ENCODE measurements around the gene SGCA. TPM values are rescaled to one million over a fixed set of nuclear protein-coding genes. Genes with fewer than 3 reads are reported as not detected.

Gene SGCA
- total and polyA plus RNA-seq, 2 of the 13 experiments (the other 11 are each of a cell fraction or from before 2014, with no cell fraction given) = not detected

- H4K20me1 ChIP-seq (ENCODE audit: insufficient read depth, low read length) = no peaks in the 10 kb centered on the region
- ChIA-PET POLR2A (no interaction called here), CTCF (ENCODE audit: low intra/inter-chr PET ratio, low total read pairs) (interaction anchor here (1.6 to 2.5 kb wide), 3 partner anchors 22 to 69 kb away, joined by 6 to 32 read pairs (median 7); no protein-coding TSS in a partner anchor)
- H3K36me3 ChIP-seq (replicated peaks in 1 of 2; ENCODE audit: control insufficient read depth in 1 of 2, insufficient read depth in 2 of 2, low read length in 2 of 2) = no peaks in the 10 kb centered on the region
- H2AFZ ChIP-seq (ENCODE audit: low read length) = no peak overlapping the region
- 17% methylated on average over 8 of the region's 8 CpGs for WGBS (ENCODE audit: low lambda C conversion rate)
- ATAC-seq (no peak), FAIRE-seq (no peak), DNase-seq (ENCODE audit: low spot score) (no peak)
- peaks cover 15% of the 10 kb centered on the region for H3K4me1 ChIP-seq (ENCODE audit: insufficient read depth, low read length)
- no TSS peak for BruUV-seq (replicated peaks)
- H3K9me3 ChIP-seq (ENCODE audit: low read length) = no peaks in the 10 kb centered on the region
- TF ChIP-seq ZNF234 (CRISPR knock-in tag; conservative IDR thresholded peaks at IDR 0.05) (no peak), SMAD9 (CRISPR knock-in tag; IDR thresholded peaks at IDR 0.05) (no peak), STAG1 (CRISPR knock-in tag; IDR thresholded peaks at IDR 0.05) (no peak), ISX (CRISPR knock-in tag; conservative IDR thresholded peaks at IDR 0.05) (no peak), ZNF589 (CRISPR knock-in tag; conservative IDR thresholded peaks at IDR 0.05) (no peak), SP140L (CRISPR knock-in tag; IDR thresholded peaks at IDR 0.05; ENCODE audit: borderline replicate concordance) (no peak), ZSCAN25 (CRISPR knock-in tag; IDR thresholded peaks at IDR 0.05) (no peak), SNRNP70 (IDR thresholded peaks at IDR 0.05; ENCODE audit: low read depth, low read length) (no peak), TEAD3 (CRISPR knock-in tag; optimal IDR thresholded peaks at IDR 0.05; ENCODE audit: borderline replicate concordance) (no peak), CENPBD1 (CRISPR knock-in tag; IDR thresholded peaks at IDR 0.05; ENCODE audit: borderline replicate concordance, low read depth) (no peak), KDM1A (CRISPR knock-in tag; IDR thresholded peaks at IDR 0.05) (no peak)
- no peaks in the 10 kb centered on the region for H3K79me2 ChIP-seq (ENCODE audit: insufficient read depth, low read length)
- in situ Hi-C loops (cut with HindIII; ENCODE audit: extremely low pct_ligation_motif_present, low pct_unique_long_range_greater_than_20kb) = loop anchor here (5.0 kb wide), 1 partner anchor 45 kb away; no protein-coding TSS in a partner anchor
- H3K4me2 ChIP-seq (ENCODE audit: low read depth, low read length) = no peak overlapping the region
- H3K9ac ChIP-seq (ENCODE audit: insufficient read depth, low read depth, low read length) = no peak overlapping the region
- H3K4me3 ChIP-seq (replicated peaks in 1 of 3; ENCODE audit: insufficient read depth in 1 of 3, low read depth in 2 of 3, low read length in 3 of 3) = no peak overlapping the region
- peaks cover 9 to 72% of the 10 kb centered on the region in 2 experiments; a peak in 3 of 5 replicates for H3K27me3 ChIP-seq (ENCODE audit: control insufficient read depth in 1 of 2, insufficient read depth in 2 of 2, low read length in 2 of 2)
- intact Hi-C loops (cut with micrococcal nuclease; ENCODE audit: unreplicated experiment) = no loop called here
- no peak overlapping the region for H3K27ac ChIP-seq (ENCODE audit: extremely low read length, insufficient read depth, low read length)
Observed at GRCh38 chr17:50162466-50163254, 3.1 kb upstream of the SGCA start.
